ENCODE results near the gene RHOT2. TPM values are rescaled to one million over a fixed set of nuclear protein-coding genes. Genes with fewer than 3 reads are reported as not detected.

The RHOT2 gene
- total RNA-seq, 2 donors from 2014 or later = 62.0 to 80.4 TPM

- no peaks in the 10 kb centered on the region for H3K27me3 ChIP-seq (replicated peaks; ENCODE audit: insufficient read depth)
- H3K9me3 ChIP-seq = no peaks in the 10 kb centered on the region
- peak overlapping the region in 1 of 2 donors; percentile 52 for H3K27ac ChIP-seq
- TF ChIP-seq, protein P1, sequence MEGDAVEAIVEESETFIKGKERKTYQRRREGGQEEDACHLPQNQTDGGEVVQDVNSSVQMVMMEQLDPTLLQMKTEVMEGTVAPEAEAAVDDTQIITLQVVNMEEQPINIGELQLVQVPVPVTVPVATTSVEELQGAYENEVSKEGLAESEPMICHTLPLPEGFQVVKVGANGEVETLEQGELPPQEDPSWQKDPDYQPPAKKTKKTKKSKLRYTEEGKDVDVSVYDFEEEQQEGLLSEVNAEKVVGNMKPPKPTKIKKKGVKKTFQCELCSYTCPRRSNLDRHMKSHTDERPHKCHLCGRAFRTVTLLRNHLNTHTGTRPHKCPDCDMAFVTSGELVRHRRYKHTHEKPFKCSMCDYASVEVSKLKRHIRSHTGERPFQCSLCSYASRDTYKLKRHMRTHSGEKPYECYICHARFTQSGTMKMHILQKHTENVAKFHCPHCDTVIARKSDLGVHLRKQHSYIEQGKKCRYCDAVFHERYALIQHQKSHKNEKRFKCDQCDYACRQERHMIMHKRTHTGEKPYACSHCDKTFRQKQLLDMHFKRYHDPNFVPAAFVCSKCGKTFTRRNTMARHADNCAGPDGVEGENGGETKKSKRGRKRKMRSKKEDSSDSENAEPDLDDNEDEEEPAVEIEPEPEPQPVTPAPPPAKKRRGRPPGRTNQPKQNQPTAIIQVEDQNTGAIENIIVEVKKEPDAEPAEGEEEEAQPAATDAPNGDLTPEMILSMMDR (IDR thresholded peaks at IDR 0.05) = no peak
- no peak overlapping the region for H3K4me3 ChIP-seq
- H3K4me1 ChIP-seq (ENCODE audit: control insufficient read depth in 1 of 2, low read depth in 2 of 2) = peaks cover 11 to 28% of the 10 kb centered on the region in 2 donors
- no peaks in the 10 kb centered on the region for H3K36me3 ChIP-seq
- ATAC-seq (ENCODE audit: insufficient number of reproducible peaks, low FRiP score, low read depth) (no peak), DNase-seq (ENCODE audit: low spot score) (no peak)
Measured at GRCh38 chr16:640614-641013, 27.3 kb upstream of the RHOT2 start.

DNA sequence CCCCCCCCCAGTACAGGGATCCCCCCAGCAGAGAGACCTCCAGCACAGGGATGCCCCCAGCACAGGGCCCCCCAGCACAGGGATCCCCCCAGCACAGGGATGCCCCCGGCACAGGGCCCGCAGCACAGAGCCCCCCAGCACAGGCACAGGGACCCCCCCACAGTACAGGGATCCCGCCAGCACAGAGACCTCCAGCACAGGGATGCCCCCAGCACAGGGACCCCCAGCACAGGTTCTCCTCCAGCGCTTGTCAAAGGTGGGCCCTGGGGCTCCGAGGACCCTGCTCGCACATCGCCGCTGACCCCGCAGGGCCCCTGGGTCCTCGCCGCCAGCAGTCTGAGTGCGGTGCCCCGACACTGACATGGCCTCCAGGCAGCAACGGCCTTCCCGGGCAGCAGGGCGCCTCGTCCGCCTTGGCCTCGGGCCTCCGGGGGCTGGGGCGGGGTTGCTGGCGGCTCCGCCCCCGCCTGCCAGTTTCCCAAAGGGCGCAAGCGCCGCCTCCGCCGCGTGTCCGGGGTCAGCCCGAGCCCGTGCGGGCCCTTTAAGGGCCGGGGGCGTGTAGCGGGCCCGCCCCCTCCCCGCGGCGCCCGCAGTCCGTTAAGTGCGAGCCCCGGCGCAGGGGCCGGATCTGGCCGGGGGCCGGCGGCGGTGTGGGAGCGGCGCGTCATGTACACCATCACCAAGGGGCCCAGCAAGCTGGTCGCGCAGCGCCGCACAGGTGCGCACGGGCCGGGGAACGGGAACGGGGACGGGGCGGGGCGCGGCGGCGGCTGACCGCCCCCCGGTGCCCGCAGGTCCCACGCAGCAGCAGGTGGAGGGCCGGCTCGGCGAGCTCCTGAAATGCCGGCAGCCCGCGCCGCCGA, 26.4 kb upstream of the RHOT2 start, which contains the start of gene MCRIP2:
TSS of gene MCRIP2 (plus strand) at position 503 of the 863 bp plus-strand sequence. CDS start at position 667, 164 bp downstream.
- no peaks in the 10 kb centered on the region for H3K9me3 ChIP-seq
- peak within 1 kb of the TSS; percentile 88 for H3K4me3 ChIP-seq

DNA sequence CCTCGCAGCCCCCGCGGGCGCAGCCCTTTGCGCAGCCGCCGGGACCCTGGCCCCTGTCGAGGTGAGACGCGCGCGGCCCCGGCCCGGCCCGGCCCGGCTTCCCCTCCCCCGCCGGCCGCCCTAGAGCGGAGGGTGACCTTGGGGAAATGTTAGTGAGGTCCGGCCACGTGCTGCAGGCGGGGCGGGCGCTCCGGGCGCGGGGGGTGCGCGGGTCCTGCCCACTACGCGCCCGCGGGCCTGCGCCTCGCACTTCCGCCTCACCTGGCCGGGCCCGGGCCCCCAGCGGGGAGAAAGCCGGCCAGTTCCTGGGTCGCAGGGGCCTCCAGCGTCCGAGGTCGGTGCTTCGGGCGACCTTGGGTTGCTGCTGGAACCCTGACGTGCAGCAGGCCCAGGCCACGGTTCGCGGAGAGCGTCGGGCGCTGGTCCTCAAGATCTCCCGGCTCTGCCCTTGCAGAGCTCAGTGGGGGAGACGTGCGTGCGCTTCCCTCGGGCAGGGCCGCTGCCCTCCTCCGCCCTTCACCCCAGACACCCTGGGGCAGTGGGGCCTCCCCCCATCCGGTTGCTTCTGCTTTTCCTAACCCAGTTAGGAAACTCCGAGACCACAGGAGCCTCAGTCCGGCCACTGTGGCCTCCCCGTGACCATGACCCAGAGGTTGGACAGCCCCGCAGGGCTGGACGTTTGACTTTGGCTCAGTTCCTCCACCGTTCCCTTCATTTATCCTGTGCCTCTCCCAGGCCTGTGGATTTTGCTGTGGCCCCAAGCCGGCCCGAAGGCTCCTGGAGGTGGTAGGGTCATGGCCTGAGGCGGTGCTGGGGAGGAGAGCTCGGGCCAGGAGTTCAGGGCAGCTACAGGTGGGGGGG, 25.5 kb upstream of the RHOT2 start:
- Histone ChIP-seq H3K4me1 (ENCODE audit: control insufficient read depth in 1 of 2, low read depth in 2 of 2) (peaks cover 10 to 27% of the 10 kb centered on the region in 2 donors), H3K36me3 (no peaks in the 10 kb centered on the region), H3K4me3 (peak overlapping the region; percentile 88), H3K27me3 (replicated peaks; ENCODE audit: insufficient read depth) (no peaks in the 10 kb centered on the region), H3K27ac (peak overlapping the region; percentile 52 to 60), H3K9me3 (no peaks in the 10 kb centered on the region)
- TF ChIP-seq, protein P1 (IDR thresholded peaks at IDR 0.05) = no peak
- ATAC-seq (ENCODE audit: insufficient number of reproducible peaks, low FRiP score, low read depth) (no peak), DNase-seq (ENCODE audit: low spot score) (no peak)

More for the DNA sequence above, 26.4 kb upstream of the RHOT2 start, which contains the start of gene MCRIP2:
- no peaks in the 10 kb centered on the region for H3K36me3 ChIP-seq
- no peaks in the 10 kb centered on the region for H3K27me3 ChIP-seq (replicated peaks; ENCODE audit: insufficient read depth)
- H3K27ac ChIP-seq = peak within 1 kb of the TSS; percentile 52 to 60
- ATAC-seq (ENCODE audit: insufficient number of reproducible peaks, low FRiP score, low read depth) (no peak), DNase-seq (ENCODE audit: low spot score) (no peak)
- TF ChIP-seq, protein P1 (IDR thresholded peaks at IDR 0.05) = no peak
- H3K4me1 ChIP-seq (ENCODE audit: control insufficient read depth in 1 of 2, low read depth in 2 of 2) = peaks cover 10 to 26% of the 10 kb centered on the region in 2 donors

DNA sequence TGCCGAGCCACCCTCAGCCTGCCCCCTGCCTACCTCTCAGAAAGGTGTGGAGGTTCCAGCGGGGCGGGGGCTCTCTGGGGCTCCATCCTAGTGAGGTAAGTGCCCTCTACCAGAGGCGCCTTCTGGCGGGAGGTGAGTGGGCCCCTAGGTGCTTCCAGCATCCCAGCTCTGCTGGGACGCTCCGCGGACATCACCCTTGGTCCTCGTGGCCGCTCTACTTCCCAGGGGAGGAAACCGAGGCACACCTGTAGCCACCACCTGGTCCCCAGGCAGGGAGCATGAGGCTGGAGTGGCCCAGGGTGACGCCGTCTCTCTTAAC, 24.9 kb upstream of the RHOT2 start:
- ATAC-seq (ENCODE audit: insufficient number of reproducible peaks, low FRiP score, low read depth) (no peak), DNase-seq (ENCODE audit: low spot score) (no peak)
- Histone ChIP-seq H3K27me3 (replicated peaks; ENCODE audit: insufficient read depth) (no peaks in the 10 kb centered on the region), H3K27ac (peak overlapping the region in 1 of 2 donors; percentile 60), H3K4me1 (ENCODE audit: control insufficient read depth in 1 of 2, low read depth in 2 of 2) (peaks cover 13 to 27% of the 10 kb centered on the region in 2 donors), H3K9me3 (no peaks in the 10 kb centered on the region), H3K4me3 (peak overlapping the region; percentile 88), H3K36me3 (no peaks in the 10 kb centered on the region)
- TF ChIP-seq, protein P1 (IDR thresholded peaks at IDR 0.05) = no peak

- DNase-seq (ENCODE audit: low spot score) = no peak
- no peaks in the 10 kb centered on the region for H3K27me3 ChIP-seq (replicated peaks; ENCODE audit: insufficient read depth)
- no peak for ATAC-seq (ENCODE audit: insufficient number of reproducible peaks, low FRiP score, low read depth)
- H3K9me3 ChIP-seq = no peaks in the 10 kb centered on the region
- H3K4me1 ChIP-seq (ENCODE audit: control insufficient read depth in 1 of 2, low read depth in 2 of 2) = peaks cover 19 to 32% of the 10 kb centered on the region in 2 donors
- TF ChIP-seq, protein P1 (IDR thresholded peaks at IDR 0.05) = no peak
- H3K36me3 ChIP-seq = no peaks in the 10 kb centered on the region
- no peak overlapping the region for H3K27ac ChIP-seq
- H3K4me3 ChIP-seq = no peak overlapping the region
Measured at GRCh38 chr16:644556-644955, 23.4 kb upstream of the RHOT2 start.

All from thoracic aorta (tissue), 2 donors.